Dedifferentiated amniotic fluid mesenchymal stem cell (primary cell): Measurements from ENCODE around the gene RNF151.
"Not testable (repeated sequence)": the region's sequence is repeated elsewhere in the genome, so short reads cannot be mapped to it uniquely, and the experiment has no call there.

ENCODE experiments used
- DNase-seq: peaks from one replicate; pipeline ENCODE4 v3.0.0-alpha.2; 2016; ENCODE audit errors: extremely low spot score

The RNF151 gene

GRCh38 chr16:1959269-1960039 is 7.2 kb upstream of the RNF151 start, which contains the start of gene NDUFB10:
NDUFB10 (plus strand) TSS chr16:1959538; CDS start chr16:1959625, 87 bp downstream.
- peak; percentile 76 for DNase-seq

- DNase-seq = no peak
Observed at GRCh38 chr16:1960665-1961630, 5.7 kb upstream of the RNF151 start.

- DNase-seq = no peak
Observed at GRCh38 chr16:1961651-1962067, 5.0 kb upstream of the RNF151 start.

GRCh38 chr16:1962161-1963153 is 4.2 kb upstream of the RNF151 start:
- DNase-seq = not testable (repeated sequence)

GRCh38 chr16:1963806-1964505 is 2.7 kb upstream of the RNF151 start:
- no peak for DNase-seq

- peak; percentile 99 for DNase-seq
Observed at GRCh38 chr16:1964506-1965395, 1.9 kb upstream of the RNF151 start, which contains the start of gene RPS2. RPS2 (minus strand) TSS chr16:1964826; CDS start chr16:1964625, 201 bp downstream.

GRCh38 chr16:1965396-1966001 is 1.2 kb upstream of the RNF151 start:
- no peak for DNase-seq

- DNase-seq = no peak
Observed at GRCh38 chr16:1968146-1968953, 1.7 kb downstream of the RNF151 start.

- peak; percentile 90 for DNase-seq
Observed at GRCh38 chr16:1971796-1972489, 5.3 kb downstream of the RNF151 start, which contains the start of gene TBL3. TBL3 (plus strand) TSS chr16:1972053; CDS start chr16:1972165, 112 bp downstream.

GRCh38 chr16:1972490-1972877 is 5.8 kb downstream of the RNF151 start:
- DNase-seq = no peak

- DNase-seq = no peak
Observed at GRCh38 chr16:1973461-1974156, 7.0 kb downstream of the RNF151 start.

- no peak for DNase-seq
Observed at GRCh38 chr16:1974157-1975070, 7.8 kb downstream of the RNF151 start.

- DNase-seq = no peak
Observed at GRCh38 chr16:1975432-1976215, 9.0 kb downstream of the RNF151 start.

- DNase-seq = no peak
Observed at GRCh38 chr16:1976216-1976520, 9.5 kb downstream of the RNF151 start.
